GM21825 (cell line): ENCODE results near the gene EFNA5.
"Not testable (repeated sequence)": the region's sequence is repeated elsewhere in the genome, so short reads cannot be mapped to it uniquely, and the experiment has no call there.

Experiments used
- ATAC-seq: cut with Tn5 transposase; IDR thresholded peaks from one replicate; pipeline ENCODE4 v1.9.1; 2021; ENCODE audit warnings: mild to moderate bottlenecking, moderate library complexity; ENCODE audit not compliant: unreplicated experiment

EFNA5 gene

DNA sequence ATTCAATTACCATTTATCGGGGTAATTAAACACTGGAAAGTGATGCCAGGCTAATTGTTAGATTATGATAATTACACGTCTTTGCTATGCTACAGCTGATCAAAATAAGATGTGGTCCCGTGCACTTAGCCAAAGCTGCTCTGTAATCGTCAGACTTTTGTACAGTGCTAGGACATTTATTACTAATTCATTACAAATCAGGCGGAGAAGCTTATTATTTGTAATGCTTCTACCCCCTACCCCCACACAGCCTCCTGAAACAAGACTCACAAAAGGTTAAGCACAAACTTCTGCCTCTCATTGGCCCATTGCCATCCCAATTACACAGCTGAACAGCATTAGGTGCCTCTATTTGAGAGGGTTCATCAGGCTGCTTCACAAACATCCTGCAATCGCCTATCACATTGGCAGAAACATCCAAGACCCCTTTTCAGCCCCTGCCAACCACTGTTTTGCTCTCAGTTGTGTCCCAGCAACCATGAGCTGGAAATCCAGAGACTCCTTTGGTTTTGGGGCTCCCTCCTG is 232.7 kb downstream of the EFNA5 start:
- no peak for ATAC-seq

DNA sequence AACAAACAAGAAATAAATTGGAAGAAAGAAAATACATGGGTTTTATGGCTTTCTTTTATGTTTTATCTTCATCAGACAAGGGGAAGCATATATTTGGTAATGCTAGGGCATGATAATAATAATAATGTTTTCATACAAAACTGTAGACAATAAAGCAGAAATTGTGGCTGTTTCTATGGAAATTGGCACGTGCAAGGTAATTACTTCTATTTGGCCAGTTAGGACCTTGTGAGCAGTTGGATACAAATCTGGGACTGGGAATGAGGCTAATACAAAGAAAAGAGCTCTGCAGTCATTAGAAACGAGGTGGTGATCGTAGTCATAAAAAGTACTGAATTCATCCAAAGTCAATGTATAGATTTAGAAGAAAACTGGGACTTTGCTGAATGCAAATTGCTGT is 233.6 kb downstream of the EFNA5 start:
- no peak for ATAC-seq

DNA sequence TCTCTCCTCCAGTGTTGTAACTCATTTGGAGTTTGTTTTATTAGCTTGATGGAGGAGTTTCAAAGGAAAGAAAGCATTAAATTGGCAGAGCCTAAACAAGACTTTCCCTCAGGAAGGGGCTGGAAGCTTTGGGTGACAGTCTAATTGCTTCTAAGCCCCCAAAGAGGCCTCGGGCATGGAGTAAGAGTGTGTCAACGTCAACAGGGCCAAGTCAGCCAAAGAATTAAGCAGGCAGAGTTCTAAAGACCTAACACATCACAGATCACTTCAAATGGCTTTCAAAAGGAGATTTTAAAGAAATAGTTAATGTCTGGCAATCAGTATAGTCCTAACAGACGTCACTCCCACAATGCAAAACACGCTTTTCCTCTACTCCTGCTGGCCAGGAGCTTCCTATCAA is 234.5 kb downstream of the EFNA5 start:
- ATAC-seq = no peak

DNA sequence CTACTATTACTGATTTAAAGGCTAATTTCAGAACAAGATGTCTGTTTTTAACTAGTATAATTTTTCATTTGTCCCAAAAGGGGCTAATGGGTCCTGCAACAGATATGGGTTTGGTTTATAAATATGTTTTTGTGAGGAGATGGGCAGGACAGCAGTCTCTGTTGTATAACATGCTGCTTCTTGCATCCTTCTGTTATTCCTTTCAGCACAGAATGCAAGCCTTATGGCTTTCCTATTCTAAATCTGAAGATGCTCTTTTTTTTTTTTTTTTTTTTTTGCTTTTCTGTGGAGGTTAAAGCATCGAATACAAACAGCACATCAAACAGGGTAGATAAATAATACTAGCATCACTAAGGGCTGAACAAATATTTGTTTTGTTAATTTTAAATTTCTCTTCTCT is 235.7 kb downstream of the EFNA5 start:
- ATAC-seq = no peak

DNA sequence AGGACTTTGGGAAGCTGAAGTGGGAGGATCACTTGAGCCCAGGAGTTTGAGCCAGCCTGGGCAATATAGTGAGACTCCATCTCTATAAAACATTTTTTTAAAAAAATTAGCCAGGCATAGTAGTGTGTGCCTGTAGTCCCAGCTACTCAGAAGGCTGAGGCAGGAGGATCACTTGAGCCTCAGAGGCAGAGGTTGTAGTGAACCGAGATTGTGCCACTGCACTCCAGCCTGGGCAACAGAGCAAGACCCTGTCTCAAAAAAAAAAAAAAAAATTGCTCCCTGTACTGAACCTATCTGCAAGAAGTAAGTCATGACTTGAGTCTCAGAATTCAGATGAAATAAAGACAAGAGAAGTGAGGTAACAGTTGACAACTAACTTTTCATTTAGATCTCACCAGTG is 237.1 kb downstream of the EFNA5 start:
- ATAC-seq = not testable (repeated sequence)

DNA sequence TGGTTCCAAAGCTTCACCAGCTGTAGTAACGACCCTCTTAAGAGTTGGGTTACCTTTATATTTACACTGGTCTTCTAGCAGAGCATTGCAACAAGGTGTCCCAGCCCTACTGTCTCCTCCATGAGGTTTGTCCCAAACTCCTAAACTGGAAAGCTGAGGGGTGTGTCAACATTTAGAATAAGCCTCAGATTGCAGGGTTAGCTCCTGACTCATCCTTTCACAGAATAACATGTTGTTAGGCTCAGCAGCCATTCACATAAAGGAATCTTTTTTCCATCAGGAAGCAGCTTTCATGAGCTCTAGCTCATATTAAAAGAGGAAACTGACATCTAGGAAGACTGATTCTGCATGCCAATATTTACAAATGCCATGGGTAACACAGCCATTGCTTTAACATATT is 238.7 kb downstream of the EFNA5 start:
- ATAC-seq = no peak

DNA sequence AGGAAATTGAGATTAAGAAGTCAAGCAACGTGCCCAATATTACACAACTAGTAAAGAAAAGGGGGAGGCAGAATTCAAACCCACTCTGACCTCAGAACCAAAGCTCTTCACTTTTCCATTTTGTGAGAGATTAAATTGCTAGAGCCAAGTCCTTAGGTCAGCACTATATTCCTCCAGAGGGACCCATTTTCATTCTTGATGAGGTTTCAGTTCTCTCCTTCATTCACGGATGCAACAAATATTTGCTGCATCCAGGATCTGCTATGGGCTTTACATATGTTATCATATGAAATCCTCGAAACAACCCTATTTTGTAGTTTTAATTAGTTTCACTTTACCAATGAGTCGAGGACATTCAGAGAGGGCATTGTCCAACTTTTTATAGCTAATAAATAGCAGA is 239.2 kb downstream of the EFNA5 start:
- ATAC-seq = no peak

DNA sequence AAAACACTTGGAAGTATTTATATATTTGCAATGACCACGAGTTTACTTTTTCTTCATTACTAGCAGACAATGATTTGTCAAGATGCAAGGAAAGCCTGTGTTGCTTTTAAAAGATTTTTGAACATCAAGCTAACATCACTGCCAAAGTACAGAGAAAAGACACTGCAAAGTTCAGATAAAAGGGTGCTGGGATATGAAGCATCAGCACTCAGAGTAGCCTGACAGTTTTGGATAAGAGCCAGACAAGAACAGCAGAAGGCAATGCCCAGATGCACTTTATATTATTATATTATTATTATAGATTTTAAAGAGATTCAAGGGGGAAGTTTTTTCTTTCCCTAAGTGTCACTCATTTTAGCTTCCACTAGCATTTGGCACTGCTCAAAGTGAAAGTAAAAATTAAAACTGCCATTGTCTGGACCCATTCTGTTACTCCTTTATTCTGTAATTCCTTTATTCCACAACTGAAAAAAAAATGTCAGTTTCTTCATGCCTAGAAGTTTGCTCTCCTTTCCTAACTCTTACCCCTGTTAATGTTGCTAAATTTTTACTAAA is 240.6 kb downstream of the EFNA5 start:
- no peak for ATAC-seq

DNA sequence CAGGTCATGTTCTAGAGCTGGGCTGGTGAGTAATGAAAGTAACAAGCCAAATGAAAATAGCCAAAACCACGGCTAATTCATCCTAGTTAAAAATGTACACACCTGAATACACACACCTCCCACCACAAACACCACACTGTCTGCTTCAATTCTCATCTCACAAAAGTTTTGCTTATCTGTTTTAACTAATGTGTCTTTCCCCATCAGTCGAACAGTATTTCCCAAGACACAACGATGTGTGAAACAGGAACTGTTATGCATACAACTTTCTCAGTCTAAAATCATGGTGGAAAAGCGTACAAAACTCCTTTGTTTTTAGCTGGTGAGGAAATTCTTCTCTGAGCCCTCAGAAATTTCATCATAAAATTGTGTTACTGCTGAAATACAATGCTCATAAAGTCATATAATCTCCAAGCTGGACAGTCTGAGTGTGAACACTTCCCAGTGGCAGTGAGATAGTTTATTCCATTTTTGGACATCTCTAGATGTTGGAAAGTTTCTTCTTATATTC is 242.4 kb downstream of the EFNA5 start:
- ATAC-seq = no peak

DNA sequence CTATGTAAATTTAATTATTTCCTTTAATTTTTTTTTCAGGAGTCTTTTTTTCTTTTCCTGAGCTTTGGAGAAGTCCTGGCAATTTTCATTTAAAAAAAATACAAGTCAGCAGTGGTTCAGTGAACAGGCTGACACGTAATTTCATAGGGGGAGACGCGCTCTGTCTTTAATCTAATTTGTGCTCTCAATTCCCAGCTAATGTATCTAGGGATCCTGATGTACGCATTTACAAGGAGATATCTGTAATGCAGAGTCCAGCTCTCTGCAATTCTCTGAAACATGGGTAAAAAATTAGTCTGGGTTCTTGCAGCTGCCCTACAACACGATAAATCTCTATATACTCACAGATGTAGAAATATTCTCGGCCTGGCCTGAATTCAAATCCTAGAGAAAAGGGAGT is 243.9 kb downstream of the EFNA5 start:
- ATAC-seq = no peak

DNA sequence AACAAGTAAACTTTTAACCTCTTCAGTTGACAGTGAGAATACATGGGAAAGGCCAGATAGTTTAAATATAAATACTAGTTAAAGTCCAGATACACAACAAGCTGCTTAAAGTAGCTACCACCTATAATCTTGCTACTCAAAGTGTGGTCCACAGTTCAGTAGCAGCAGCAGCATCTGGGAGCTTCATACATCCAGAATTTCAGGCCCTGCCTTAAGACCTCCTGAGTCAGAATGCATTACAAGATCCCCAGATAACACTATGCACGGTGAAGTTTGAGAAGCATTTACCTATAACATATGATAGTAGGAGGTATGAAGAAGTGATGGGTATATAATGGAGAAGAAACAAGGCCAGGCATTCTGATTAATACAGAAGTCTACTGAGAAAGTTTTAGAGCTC is 244.5 kb downstream of the EFNA5 start:
- no peak for ATAC-seq

DNA sequence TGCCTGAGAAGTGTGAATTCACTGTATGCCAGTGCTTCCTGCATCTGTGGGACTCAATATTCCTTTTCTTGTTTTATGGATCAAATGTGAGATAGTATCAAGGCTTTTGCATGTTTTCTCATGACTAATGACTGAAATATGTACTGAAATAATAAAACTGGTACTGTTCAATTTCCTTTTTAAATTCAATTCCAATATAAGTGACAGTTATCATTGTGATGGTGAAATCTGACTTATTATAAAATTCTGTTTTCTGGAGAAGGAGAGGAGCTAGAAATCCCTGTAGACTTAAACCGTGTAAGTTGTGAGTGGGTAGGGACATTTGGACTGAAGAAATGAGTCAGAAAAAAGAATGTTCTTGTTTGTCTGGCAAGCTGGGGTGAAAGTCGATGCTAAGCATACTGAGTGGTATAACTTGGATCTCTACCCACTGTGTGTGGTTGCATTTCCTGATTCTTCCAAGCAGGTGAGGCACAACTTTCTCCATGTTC is 245.2 kb downstream of the EFNA5 start:
- ATAC-seq = no peak

DNA sequence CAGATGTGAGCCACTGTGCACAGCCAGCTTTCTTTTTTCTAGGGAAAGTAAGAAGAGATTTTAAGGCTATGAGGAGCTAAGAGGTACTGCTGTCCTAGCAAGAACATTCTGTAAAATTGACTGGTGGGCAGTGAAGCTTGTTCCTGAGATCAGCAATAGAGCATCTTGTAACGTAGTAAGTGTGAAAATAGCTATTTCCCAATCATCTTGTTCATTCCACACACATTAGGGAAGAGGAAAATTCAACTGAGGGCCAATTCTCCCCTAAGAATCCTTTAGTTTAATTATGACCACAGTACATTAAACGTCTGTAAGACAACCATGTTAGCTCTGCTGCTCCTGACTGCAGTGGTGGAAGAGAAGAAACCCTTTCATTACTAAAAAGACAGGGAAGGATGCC is 246.2 kb downstream of the EFNA5 start:
- no peak for ATAC-seq

DNA sequence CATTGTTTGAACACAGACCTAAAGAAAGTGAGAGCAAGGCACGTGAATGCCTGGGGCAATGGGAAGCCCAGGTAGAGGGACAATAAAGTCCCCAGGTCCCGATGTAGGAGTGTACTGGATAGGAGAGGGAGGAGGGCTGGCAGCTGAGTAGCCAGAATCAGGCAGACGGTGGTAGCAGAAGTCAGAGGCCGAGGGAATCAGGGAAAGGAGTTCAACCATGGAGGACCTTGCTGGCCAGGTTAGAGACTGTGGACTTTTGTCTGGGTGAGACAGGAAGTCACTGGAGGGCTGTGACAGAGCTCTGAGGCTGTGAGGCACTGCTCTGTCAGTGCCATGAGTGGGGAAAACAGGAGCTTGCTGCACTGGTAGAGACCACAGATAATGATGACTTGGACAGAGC is 248.2 kb downstream of the EFNA5 start:
- no peak for ATAC-seq

DNA sequence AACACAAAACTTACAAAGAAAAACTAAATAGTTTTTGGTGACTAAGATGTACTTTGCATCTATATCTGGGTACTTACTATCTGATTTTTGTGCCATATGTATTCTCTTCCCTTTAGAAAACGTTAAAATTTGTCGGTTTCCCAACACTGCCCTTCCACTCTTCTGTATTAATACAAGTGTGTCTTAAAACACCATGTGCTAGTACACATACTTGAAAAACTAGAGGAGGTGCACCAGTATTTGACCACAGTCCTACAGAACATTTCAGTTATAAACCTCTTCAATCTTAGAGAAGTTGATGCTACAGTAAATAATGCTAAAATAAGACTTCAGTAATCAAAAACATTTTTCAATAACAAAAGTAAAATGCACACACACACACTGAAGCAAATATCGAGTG is 251.2 kb downstream of the EFNA5 start:
- no peak for ATAC-seq

DNA sequence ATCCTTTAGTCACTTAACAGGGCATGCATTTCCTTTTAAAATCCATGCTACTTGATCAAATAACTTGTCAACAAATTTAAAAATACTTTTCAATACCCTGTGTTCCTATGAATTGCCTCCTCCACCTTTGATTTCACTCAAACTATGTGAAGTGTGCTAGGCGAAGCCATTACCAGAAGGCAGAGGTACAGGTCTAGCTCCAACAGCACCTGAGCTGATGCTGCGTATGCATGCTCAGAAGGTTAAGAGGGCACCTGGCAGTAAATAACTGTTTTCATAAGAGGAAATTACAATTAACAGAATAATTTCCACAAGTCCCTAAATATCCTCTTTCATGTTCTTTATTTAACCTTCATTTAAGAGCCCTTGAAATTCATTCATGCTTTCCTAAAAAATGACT is 251.8 kb downstream of the EFNA5 start:
- no peak for ATAC-seq

DNA sequence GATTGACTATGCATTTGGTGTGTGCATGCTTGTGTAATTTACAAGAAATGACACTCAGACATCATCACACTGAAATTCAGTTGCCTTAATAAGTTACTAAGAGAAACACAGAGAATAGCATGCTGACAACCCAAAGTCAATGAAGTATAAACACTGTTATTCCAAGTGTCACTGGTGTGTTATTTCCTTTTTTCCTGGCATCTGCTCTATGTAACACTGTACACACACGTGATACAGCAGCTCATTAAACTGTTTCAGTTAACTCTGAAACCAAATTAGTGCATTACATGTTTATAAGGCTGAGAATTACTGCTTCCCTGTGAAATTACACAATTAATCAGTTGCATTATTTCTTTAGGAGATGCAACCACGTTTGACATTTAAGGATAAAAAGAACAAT is 252.7 kb downstream of the EFNA5 start:
- no peak for ATAC-seq

DNA sequence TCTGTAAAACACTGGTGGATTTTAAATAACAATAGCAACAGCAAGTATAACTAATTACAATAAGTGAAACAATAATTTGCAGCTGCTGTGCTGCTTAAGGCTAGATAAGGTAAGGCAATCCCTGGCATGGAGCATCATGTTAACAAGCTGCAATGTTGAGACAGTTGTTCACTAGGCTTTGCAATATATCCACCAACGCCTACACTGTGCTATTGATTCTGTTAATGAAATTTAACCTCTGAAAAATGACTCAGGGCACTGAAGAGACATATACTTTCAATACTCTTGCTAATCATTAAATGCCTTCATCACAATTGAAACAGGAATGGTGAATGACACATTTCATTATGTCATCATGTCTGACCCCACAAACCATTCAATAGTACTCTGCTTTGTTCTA is 255.0 kb downstream of the EFNA5 start:
- no peak for ATAC-seq

DNA sequence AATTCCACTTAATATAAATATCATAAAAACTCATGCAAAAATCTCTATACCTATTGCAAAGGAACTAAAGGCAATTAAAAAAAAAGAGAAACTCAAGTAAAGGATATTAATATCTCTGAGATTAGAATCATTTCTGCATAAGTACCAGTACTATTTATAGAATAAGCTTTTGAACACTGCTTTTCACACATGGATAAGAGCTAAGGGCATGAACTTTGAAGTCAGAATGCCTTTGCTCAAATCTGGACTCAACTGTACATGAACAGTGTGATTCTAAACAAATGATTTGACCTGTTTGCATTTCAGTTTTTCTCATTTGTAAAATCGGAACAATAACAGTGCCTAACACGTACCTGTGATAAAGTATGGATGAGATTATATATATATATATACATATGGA is 255.9 kb downstream of the EFNA5 start:
- ATAC-seq = no peak

DNA sequence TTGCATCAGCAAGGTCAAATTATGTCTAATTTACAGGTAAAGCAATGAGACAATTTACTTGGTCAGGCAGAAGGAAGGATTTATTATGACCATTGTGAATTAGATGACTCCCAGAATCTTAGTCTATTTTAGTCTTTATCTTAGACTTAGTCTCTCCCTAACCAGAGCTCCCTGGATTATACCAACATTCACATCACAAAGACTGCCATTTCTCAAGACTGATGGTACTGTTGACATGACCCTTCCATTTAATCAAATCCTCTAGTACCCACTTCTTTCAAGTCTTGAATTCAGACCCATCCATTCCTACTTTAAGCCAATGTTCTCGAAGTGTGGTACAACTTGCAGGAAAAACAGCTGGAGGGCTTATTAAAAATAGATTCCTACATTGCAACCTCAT is 257.0 kb downstream of the EFNA5 start:
- ATAC-seq = no peak

DNA sequence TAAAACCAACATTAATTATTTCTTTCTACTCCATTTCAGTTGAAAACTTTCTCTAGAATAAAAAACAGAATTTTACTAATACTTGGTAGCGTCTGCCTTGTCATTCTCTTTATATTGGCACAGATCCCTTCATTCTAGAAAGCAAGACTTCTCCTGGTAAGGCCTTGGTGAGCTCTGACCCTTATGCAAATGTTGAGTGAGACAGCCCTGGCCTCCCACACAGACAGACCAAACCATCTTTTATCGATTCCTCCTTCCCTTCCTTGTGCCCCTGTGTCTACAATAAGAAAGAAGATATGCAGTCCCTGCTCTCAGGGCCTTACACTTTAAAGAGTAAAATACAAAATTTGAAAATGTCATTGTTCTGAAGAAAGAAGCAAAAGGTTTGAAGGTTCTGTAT is 262.2 kb downstream of the EFNA5 start:
- ATAC-seq = no peak

DNA sequence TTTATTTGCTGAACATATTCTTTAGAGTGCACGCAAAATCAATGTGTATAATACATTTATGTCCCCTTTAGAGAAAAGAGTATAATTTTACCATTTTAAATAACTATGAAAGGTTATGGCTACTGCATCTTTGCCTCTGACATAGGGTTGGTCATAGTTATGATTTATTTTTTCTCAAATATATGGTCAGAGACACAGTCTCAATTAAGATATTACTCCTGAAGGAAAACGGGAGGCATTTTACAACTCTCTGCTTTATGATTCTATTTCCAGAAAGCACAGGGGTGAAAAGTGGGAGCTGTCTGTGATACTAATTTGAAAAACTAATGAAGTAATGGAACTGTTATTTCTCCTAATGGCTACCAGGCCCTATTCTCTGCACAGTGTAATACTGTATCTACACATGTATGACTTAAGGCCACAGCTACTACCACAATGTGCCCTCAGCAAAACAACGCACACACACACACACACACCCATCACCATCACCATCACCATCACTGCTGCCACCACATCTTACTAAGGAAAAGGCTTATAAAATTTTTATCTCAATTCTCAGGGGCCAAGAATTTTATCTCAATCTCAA is 262.9 kb downstream of the EFNA5 start:
- ATAC-seq = no peak
